GM12891 (cell line): ENCODE measurements around the gene RXFP1.

Experiments used
- POLR2A ChIP-seq: IDR thresholded peaks from 2 replicates; pipeline ENCODE4 v1.6.1; 2011; ENCODE audit warnings: low read depth, low read length, control low read depth
- POLR2AphosphoS5 ChIP-seq: IDR thresholded peaks from 2 replicates; pipeline ENCODE4 v1.6.1; 2011; ENCODE audit warnings: low read depth, low read length, control low read depth
- TAF1 ChIP-seq: IDR thresholded peaks from 2 replicates; pipeline ENCODE4 v1.6.1; 2011; ENCODE audit warnings: low read depth, low read length, control low read depth

DNA sequence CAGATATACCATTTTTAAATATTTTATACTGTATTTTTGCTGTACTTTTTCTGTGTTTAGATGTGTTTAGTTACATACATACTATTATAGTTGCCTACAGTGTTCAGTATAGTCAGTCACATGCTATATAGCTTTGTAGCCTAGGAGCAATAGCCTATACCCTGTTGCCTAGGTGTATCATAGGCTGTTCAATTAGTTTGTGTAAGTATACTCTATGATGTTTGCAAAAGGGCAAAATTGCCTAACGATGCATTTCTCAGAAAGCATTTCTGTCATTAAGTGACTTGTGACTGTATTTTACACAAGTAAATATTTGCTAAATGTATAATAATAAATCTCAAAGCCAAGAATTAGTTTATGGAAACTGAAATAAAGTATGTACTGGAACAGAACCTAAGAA lies 159.9 kb downstream of the RXFP1 start:
- TF ChIP-seq POLR2A (no peak), POLR2AphosphoS5 (no peak), TAF1 (no peak)
